Fibroblast of lung (primary cell): ENCODE data around the gene PLCH2. TPM values are rescaled to one million over a fixed set of nuclear protein-coding genes. Genes with fewer than 3 reads are reported as not detected.
A peak's percentile ranks its signal among the peaks of the same experiment; 100 is the strongest.

ENCODE experiments used
- DNase-seq, 2 donors: peaks; one replicate each; pipeline versions ENCODE4 v3.0.0 to v3.0.0-alpha.2; 2010; ENCODE audit warnings: low read depth in 2 of 2
- H2AFZ ChIP-seq: 2 replicates; pipeline ENCODE4 v1.5.1; 2012; ENCODE audit warnings: low read length, control low read depth, inconsistent platforms
- H3K27ac ChIP-seq: 2 replicates; pipeline ENCODE4 v1.5.1; 2011; ENCODE audit warnings: low read length, control low read depth; ENCODE audit not compliant: insufficient read depth
- H3K27me3 ChIP-seq: 2 replicates; pipeline ENCODE4 v1.5.1; 2011; ENCODE audit warnings: mild to moderate bottlenecking, low read length; ENCODE audit not compliant: control insufficient read depth, insufficient read depth
- H3K36me3 ChIP-seq: 2 replicates; pipeline ENCODE4 v1.5.1; 2011; ENCODE audit warnings: low read length; ENCODE audit not compliant: control insufficient read depth, insufficient read depth
- H3K4me1 ChIP-seq: 2 replicates; pipeline ENCODE4 v1.5.1; 2011; ENCODE audit warnings: low read length; ENCODE audit not compliant: control insufficient read depth, insufficient read depth; ENCODE audit errors: extremely low read depth
- H3K4me2 ChIP-seq: 2 replicates; pipeline ENCODE4 v1.5.1; 2011; ENCODE audit warnings: low read length, control low read depth; ENCODE audit not compliant: insufficient read depth; ENCODE audit errors: extremely low read depth
- H3K4me3 ChIP-seq, 4 experiments: fragments of 200-600 bp in 1 of 4; sonication (generic) in 1 of 4; replicated peaks in 1 of 4; 2 replicates each; pipeline ENCODE4 v1.5.1; 2011 to 2016; ENCODE audit warnings: low read length in 4 of 4, low read depth in 3 of 4, mild to moderate bottlenecking in 3 of 4, control low read depth in 2 of 4, inconsistent platforms in 1 of 4, mixed read lengths in 1 of 4; ENCODE audit not compliant: insufficient read depth in 1 of 4; ENCODE audit errors: control extremely low read depth in 1 of 4
- H3K79me2 ChIP-seq: 2 replicates; pipeline ENCODE4 v1.5.1; 2012; ENCODE audit warnings: mild to moderate bottlenecking, low read length, inconsistent platforms; ENCODE audit not compliant: control insufficient read depth, insufficient read depth
- H3K9ac ChIP-seq: 2 replicates; pipeline ENCODE4 v1.5.1; 2011; ENCODE audit warnings: mild to moderate bottlenecking, low read length, control low read depth; ENCODE audit not compliant: insufficient read depth
- H3K9me3 ChIP-seq: 2 replicates; pipeline ENCODE4 v1.5.1; 2012; ENCODE audit warnings: low read depth, low read length; ENCODE audit not compliant: control insufficient read depth, insufficient read depth
- H4K20me1 ChIP-seq: 2 replicates; pipeline ENCODE4 v1.5.1; 2011; ENCODE audit warnings: low read length; ENCODE audit not compliant: control insufficient read depth, insufficient read depth; ENCODE audit errors: extremely low read depth
- CTCF ChIP-seq, 2 donors: IDR thresholded peaks in 1 of 2; conservative IDR thresholded peaks in 1 of 2; 1 replicate in 1 of 2; 2 replicates in 1 of 2; pipeline ENCODE4 v1.5.1; 2011 to 2012; ENCODE audit warnings: low read length in 2 of 2, control low read depth in 1 of 2, inconsistent platforms in 1 of 2, low read depth in 1 of 2, mild to moderate bottlenecking in 1 of 2
- EZH2 ChIP-seq: IDR thresholded peaks from 2 replicates; pipeline ENCODE4 v1.5.1; 2012; ENCODE audit warnings: low read length, control low read depth, mild to moderate bottlenecking; ENCODE audit errors: missing control alignments
- polyA plus RNA-seq, 2 donors: library from polyadenylated mRNA; depleted of rRNA in 1 of 2; stranded (reverse) in 1 of 2; unstranded in 1 of 2; fragments of >200 nt; gene quantifications; 2 replicates each; pipeline ENCODE4 v1.2.1, GENCODE V29; 2011 to 2012; ENCODE audit warnings: missing spikeins in 1 of 2
- total RNA-seq: library from RNA; depleted of rRNA; stranded (reverse); fragments of >200 nt; gene quantifications from 2 replicates; pipeline ENCODE4 v1.2.1, GENCODE V29; 2014

Gene PLCH2
- total and polyA plus RNA-seq, 2 donors (not counting 1 experiment from before 2014, with no cell fraction given): 0.02 to 0.17 TPM

GRCh38 chr1:2554621-2555387 is 78.7 kb downstream of the PLCH2 start:
- H4K20me1 ChIP-seq: no peaks in the 10 kb centered on the region
- no peaks in the 10 kb centered on the region for H3K79me2 ChIP-seq
- peaks cover 2% of the 10 kb centered on the region for H3K36me3 ChIP-seq

More at GRCh38 chr1:2554621-2555387, 78.7 kb downstream of the PLCH2 start:
- Histone ChIP-seq H2AFZ (no peak overlapping the region), H3K27ac (no peak overlapping the region), H3K4me2 (no peak overlapping the region), H3K27me3 (no peaks in the 10 kb centered on the region), H3K9ac (peak overlapping the region; percentile 16), H3K4me3 (no peak overlapping the region), H3K9me3 (no peaks in the 10 kb centered on the region), H3K4me1 (peaks cover 5% of the 10 kb centered on the region)
- no peak for DNase-seq
- TF ChIP-seq CTCF (conservative IDR thresholded peaks at IDR 0.05 in 1 of 2, IDR thresholded peaks at IDR 0.05 in 1 of 2; ENCODE audit: low read depth in 1 of 2, low read length in 2 of 2) (peak; percentile 28 to 44), EZH2 (no peak)

Other genes starting within 250 kb of the PLCH2 start
- gene SKI, start 248.0 kb upstream of the PLCH2 start, total RNA-seq: 18.0 and 21.8 TPM in 2 replicates
- gene SKI, start 248.0 kb upstream of the PLCH2 start, polyA plus RNA-seq: 11.6 and 18.3 TPM in 2 replicates
- gene MORN1, start 84.7 kb upstream of the PLCH2 start, total RNA-seq: 10.3 and 10.6 TPM in 2 replicates
- 3.5 and 3.9 TPM in 2 replicates for gene MORN1, start 84.7 kb upstream of the PLCH2 start, polyA plus RNA-seq
- gene RER1, start 84.4 kb upstream of the PLCH2 start, total RNA-seq: 58.3 and 76.1 TPM in 2 replicates
- 271 TPM in 2 replicates for gene RER1, start 84.4 kb upstream of the PLCH2 start, polyA plus RNA-seq
- 31.6 and 33.4 TPM in 2 replicates for gene PEX10, start 63.7 kb upstream of the PLCH2 start, total RNA-seq
- gene PEX10, start 63.7 kb upstream of the PLCH2 start, polyA plus RNA-seq: 15.4 and 19.0 TPM in 2 replicates
- gene PANK4, start 50.3 kb downstream of the PLCH2 start, total RNA-seq: 16.9 and 17.0 TPM in 2 replicates
- 8.5 and 10.4 TPM in 2 replicates for gene PANK4, start 50.3 kb downstream of the PLCH2 start, polyA plus RNA-seq
- not detected in 2 replicates for gene HES5, start 54.0 kb downstream of the PLCH2 start, total RNA-seq
- not detected in 2 replicates for gene HES5, start 54.0 kb downstream of the PLCH2 start, polyA plus RNA-seq
- gene TNFRSF14, start 80.1 kb downstream of the PLCH2 start, total RNA-seq: 76.3 and 85.0 TPM in 2 replicates
- 9.9 and 15.2 TPM in 2 replicates for gene TNFRSF14, start 80.1 kb downstream of the PLCH2 start, polyA plus RNA-seq
- 8.0 and 11.7 TPM in 2 replicates for gene PRXL2B, start 110.5 kb downstream of the PLCH2 start, total RNA-seq
- gene PRXL2B, start 110.5 kb downstream of the PLCH2 start, polyA plus RNA-seq: 13.8 and 19.2 TPM in 2 replicates
- 0.33 TPM in 1 of 2 replicates, not detected in the other for gene MMEL1, start 156.7 kb downstream of the PLCH2 start, total RNA-seq
- 0.02 and 0.60 TPM in 2 replicates for gene MMEL1, start 156.7 kb downstream of the PLCH2 start, polyA plus RNA-seq